ENCODE measurements around the gene CX3CL1. TPM values are rescaled to one million over a fixed set of nuclear protein-coding genes. Genes with fewer than 3 reads are reported as not detected.

Gene CX3CL1
- total and polyA plus RNA-seq, 10 of the 15 experiments (the other 5 are each of a cell fraction or from before 2014, with no cell fraction given) = 0.03 to 1.2 (median 0.46) TPM

GRCh38 chr16:57356547-57356946, 15.7 kb upstream of the CX3CL1 start:
- no TSS peak for BruUV-seq (replicated peaks)
- FAIRE-seq (no peak), DNase-seq (ENCODE audit: low read depth, low spot score) (no peak), ATAC-seq (no peak)
- TF ChIP-seq E2F4 (IDR thresholded peaks at IDR 0.05; ENCODE audit: low read depth, low read length) = no peak
- TF ChIP-seq TCF3 (IDR thresholded peaks at IDR 0.05; ENCODE audit: borderline replicate concordance, insufficient read depth, low read depth, low read length) = no peak
- Histone ChIP-seq H3K27me3 (replicated peaks in 1 of 2; ENCODE audit: control insufficient read depth in 2 of 2, insufficient read depth in 2 of 2, low read length in 1 of 2) (no peaks in the 10 kb centered on the region), H3K9ac (ENCODE audit: control insufficient read depth, insufficient read depth, low read length) (no peak overlapping the region), H4K20me1 (ENCODE audit: control insufficient read depth, insufficient read depth) (no peaks in the 10 kb centered on the region), H3K36me3 (ENCODE audit: control insufficient read depth in 2 of 2, insufficient read depth in 2 of 2, low read length in 1 of 2) (no peaks in the 10 kb centered on the region), H3K27ac (ENCODE audit: control insufficient read depth, insufficient read depth) (no peak overlapping the region), H3K4me3 (no peak overlapping the region), H2AFZ (ENCODE audit: control insufficient read depth, low read depth, low read length) (no peak overlapping the region), H3K4me1 (ENCODE audit: control insufficient read depth, insufficient read depth, low read length) (peaks cover 31% of the 10 kb centered on the region), H3K4me2 (ENCODE audit: control insufficient read depth, insufficient read depth) (no peak overlapping the region), H3K9me3 (replicated peaks; ENCODE audit: control insufficient read depth, insufficient read depth, low read length) (no peaks in the 10 kb centered on the region), H3K79me2 (ENCODE audit: control insufficient read depth, insufficient read depth, low read length) (no peaks in the 10 kb centered on the region)
- in situ Hi-C loops (cut with MboI) = no loop called here
- WGBS (ENCODE audit: insufficient coverage, insufficient replicate concordance, low lambda C conversion rate, missing lambda C conversion rate) = 75% methylated on average over 4 of the region's 4 CpGs
- CTCF ChIA-PET = no interaction called here
- POLR2A ChIA-PET = interaction anchor here (1.4 to 1.6 kb wide), 2 partner anchors 21 to 57 kb away, joined by 5 read pairs; no protein-coding TSS in a partner anchor
- RAD21 ChIA-PET (ENCODE audit: unreplicated experiment) = interaction anchor here (3.4 kb wide), 1 partner anchor 53 kb away, joined by 14 read pairs; no protein-coding TSS in a partner anchor
- SMC1A ChIA-PET (ENCODE audit: uncharacterized antibody, unreplicated experiment) = interaction anchor here (1.2 to 1.4 kb wide), 4 partner anchors 13 to 54 kb away, joined by 3 to 5 read pairs (median 4); no protein-coding TSS in a partner anchor
- intact Hi-C loops (cut with micrococcal nuclease; ENCODE audit: unreplicated experiment) = loop anchor here (5.0 kb wide), 1 partner anchor 54 kb away; no protein-coding TSS in a partner anchor

GRCh38 chr16:57357330-57358085, 14.8 kb upstream of the CX3CL1 start:
- CTCF ChIA-PET = interaction anchor here (1.3 kb wide), 1 partner anchor 8 kb away, joined by 3 read pairs; no protein-coding TSS in a partner anchor
- 14% methylated on average over 9 of the region's 9 CpGs for WGBS (ENCODE audit: insufficient coverage, insufficient replicate concordance, low lambda C conversion rate, missing lambda C conversion rate)
- FAIRE-seq = peak; percentile 78
- TF ChIP-seq NR2C2 (IDR thresholded peaks at IDR 0.05; ENCODE audit: borderline replicate concordance, control insufficient read depth, insufficient read length, low read depth) (no peak), RUNX3 (IDR thresholded peaks at IDR 0.05; ENCODE audit: low read length) (peak; percentile 92), ZBTB40 (IDR thresholded peaks at IDR 0.05; ENCODE audit: borderline replicate concordance) (no peak), MEF2B (IDR thresholded peaks at IDR 0.05; ENCODE audit: partially characterized antibody, poor library complexity, severe bottlenecking) (peak; percentile 83), PAX8 (IDR thresholded peaks at IDR 0.05) (no peak), RB1 (IDR thresholded peaks at IDR 0.05; ENCODE audit: borderline replicate concordance) (no peak; the same call in 1 of the 2 replicates), EGR1 (IDR thresholded peaks at IDR 0.05; ENCODE audit: borderline replicate concordance in 1 of 2, low read depth in 2 of 2, low read length in 2 of 2) (no peak)

More at GRCh38 chr16:57357330-57358085, 14.8 kb upstream of the CX3CL1 start:
- peaks cover 29% of the 10 kb centered on the region for H3K4me1 ChIP-seq (ENCODE audit: control insufficient read depth, insufficient read depth, low read length)
- H2AFZ ChIP-seq (ENCODE audit: control insufficient read depth, low read depth, low read length) = peak overlapping the region; percentile 44
- peak; percentile 78 for ATAC-seq
- H3K4me3 ChIP-seq = no peak overlapping the region
- ChIA-PET POLR2A (interaction anchor here (0.9 to 1.7 kb wide), 4 partner anchors 8 to 97 kb away, joined by 3 to 5 read pairs (median 4); no protein-coding TSS in a partner anchor), RAD21 (ENCODE audit: unreplicated experiment) (interaction anchor here (0.8 to 3.4 kb wide), 4 partner anchors 8 to 54 kb away, joined by 3 to 14 read pairs (median 6); no protein-coding TSS in a partner anchor), SMC1A (ENCODE audit: uncharacterized antibody, unreplicated experiment) (interaction anchor here (0.9 to 1.9 kb wide), 7 partner anchors 12 to 55 kb away, joined by 3 to 9 read pairs (median 5); no protein-coding TSS in a partner anchor)
- no peaks in the 10 kb centered on the region for H3K79me2 ChIP-seq (ENCODE audit: control insufficient read depth, insufficient read depth, low read length)
- DNase-seq (ENCODE audit: low read depth, low spot score) = peak; percentile 60
- no peak overlapping the region for H3K9ac ChIP-seq (ENCODE audit: control insufficient read depth, insufficient read depth, low read length)
- H3K9me3 ChIP-seq (replicated peaks; ENCODE audit: control insufficient read depth, insufficient read depth, low read length) = no peaks in the 10 kb centered on the region
- no peaks in the 10 kb centered on the region for H3K36me3 ChIP-seq (ENCODE audit: control insufficient read depth in 2 of 2, insufficient read depth in 2 of 2, low read length in 1 of 2)
- no peaks in the 10 kb centered on the region for H4K20me1 ChIP-seq (ENCODE audit: control insufficient read depth, insufficient read depth)
- intact Hi-C loops (cut with micrococcal nuclease; ENCODE audit: unreplicated experiment) (loop anchor here (1.0 to 5.0 kb wide), 3 partner anchors 16 to 55 kb away; no protein-coding TSS in a partner anchor), in situ Hi-C loops (cut with MboI) (no loop called here)
- BruUV-seq (replicated peaks) = no TSS peak
- peak overlapping the region; percentile 30 for H3K27ac ChIP-seq (ENCODE audit: control insufficient read depth, insufficient read depth)
- H3K4me2 ChIP-seq (ENCODE audit: control insufficient read depth, insufficient read depth) = peak overlapping the region; percentile 14
- H3K27me3 ChIP-seq (replicated peaks in 1 of 2; ENCODE audit: control insufficient read depth in 2 of 2, insufficient read depth in 2 of 2, low read length in 1 of 2) = no peaks in the 10 kb centered on the region
